LNCAP (cell line): ENCODE results near the gene HUWE1.

Source experiments
- CTCF ChIP-seq: fragments of 450-650 bp; IDR thresholded peaks from 2 replicates; pipeline ENCODE4 v1.5.1; 2017; ENCODE audit warnings: mild to moderate bottlenecking

HUWE1 gene

DNA sequence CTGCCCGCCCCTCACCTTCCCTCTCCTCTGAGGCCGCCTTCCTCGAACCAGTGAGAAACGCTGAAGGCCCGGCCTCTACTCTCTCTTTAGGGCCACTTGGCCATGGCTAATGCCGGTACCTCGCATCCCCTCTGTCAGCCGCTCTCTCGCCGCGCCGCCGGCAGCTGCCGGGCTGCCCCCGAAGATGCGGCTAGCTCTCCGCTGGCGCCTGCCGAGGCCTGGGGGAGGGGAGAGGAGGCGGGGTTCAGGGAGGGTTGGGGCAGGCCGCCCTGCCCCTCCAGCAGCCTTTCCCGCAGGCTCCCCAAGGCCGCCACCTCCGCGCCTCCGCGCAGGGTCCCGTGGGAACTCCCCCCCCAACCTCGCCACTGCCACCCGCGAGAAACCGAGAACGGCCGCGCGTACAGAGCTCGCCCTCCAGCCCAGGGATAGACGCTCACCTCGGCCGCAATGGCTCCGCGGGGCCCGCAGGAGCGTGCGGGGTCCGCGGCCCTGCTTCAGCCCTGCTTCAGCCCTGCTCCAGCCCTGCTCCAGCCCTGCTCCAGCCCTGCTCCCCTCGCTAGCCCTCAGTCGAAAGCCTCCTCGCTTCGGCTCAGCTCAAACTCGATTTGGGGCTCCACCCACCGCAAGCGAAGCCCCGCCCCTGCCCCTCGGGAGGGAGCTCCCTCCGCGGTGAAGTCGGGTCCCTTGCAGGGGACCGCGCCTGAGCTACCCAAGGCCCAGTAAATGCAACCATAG lies at the start of gene HUWE1:
Gene HUWE1, minus strand, starts transcription at position 569 of the 735 bp plus-strand sequence. CDS start 32,612 bp downstream, outside the sequence.
- TF ChIP-seq CTCF: no peak

- TF ChIP-seq CTCF: no peak
Measured at GRCh38 chrX:53732797-53733196, 46.3 kb upstream of the HUWE1 start.

DNA sequence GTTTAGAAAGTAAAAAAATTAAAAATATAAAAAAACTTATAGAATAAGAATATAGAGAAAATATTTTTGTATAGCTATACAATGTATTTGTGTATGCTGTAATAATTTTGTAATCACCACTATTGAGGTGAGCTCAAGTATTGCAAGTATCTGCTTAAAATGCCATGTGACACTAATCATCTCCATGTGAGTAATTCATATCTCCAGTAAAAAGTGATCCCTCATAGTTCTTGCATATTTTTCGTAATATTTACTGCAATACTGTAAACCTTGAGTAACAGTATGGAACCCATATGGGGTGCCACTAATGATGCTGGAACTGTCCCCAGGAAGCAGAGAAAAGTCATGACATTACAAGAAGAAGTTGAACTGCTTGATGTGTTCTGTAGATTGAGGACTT lies 43.2 kb upstream of the HUWE1 start:
- TF ChIP-seq CTCF: no peak

GRCh38 chrX:53728506-53728905 lies 42.0 kb upstream of the HUWE1 start:
- TF ChIP-seq CTCF: no peak

- TF ChIP-seq CTCF: no peak
Measured at GRCh38 chrX:53724872-53725271, 38.4 kb upstream of the HUWE1 start.

- no peak for TF ChIP-seq CTCF
Measured at GRCh38 chrX:53723381-53723780, 36.9 kb upstream of the HUWE1 start.

GRCh38 chrX:53718073-53718472 lies 31.6 kb upstream of the HUWE1 start:
- no peak for TF ChIP-seq CTCF

DNA sequence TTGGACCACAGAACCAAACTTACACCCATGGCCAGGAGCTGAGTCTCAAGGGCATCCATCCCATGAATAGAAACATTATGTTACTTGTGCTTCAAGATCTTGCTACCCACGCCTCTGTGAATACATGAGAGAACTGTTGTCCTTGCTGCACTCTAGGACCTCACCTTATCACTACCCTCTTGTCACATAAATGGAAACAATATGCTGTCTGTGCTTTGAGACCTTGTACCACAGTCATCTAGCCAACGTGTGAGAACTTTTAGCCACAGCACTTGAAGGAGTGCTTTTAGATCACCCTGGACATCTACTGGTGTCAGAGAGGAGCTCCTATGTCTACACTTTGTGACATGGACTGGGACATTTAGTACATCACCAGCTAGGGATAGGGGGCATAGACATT lies 30.7 kb upstream of the HUWE1 start:
- no peak for TF ChIP-seq CTCF
